HEK293 (cell line): Measurements from ENCODE around the gene RTN3.

Source experiments
- CTCF ChIA-PET: fragments of 350-600 bp; formaldehyde crosslinking; extraction: SDS; loops from one replicate; lab custom pipeline; 2021; ENCODE audit warnings: antibody characterized with exemption; lab: Yijun Ruan, JAX
- POLR2A ChIA-PET: fragments of 300-600 bp; formaldehyde crosslinking; extraction: SDS; loops from one replicate; lab custom pipeline; 2020; ENCODE audit warnings: antibody characterized with exemption, inconsistent platforms; lab: Yijun Ruan, JAX
- H3K27ac ChIP-seq: fragments of 200-500 bp; sonication (Bioruptor generic); 2 replicates; pipeline ENCODE4 v1.5.1; 2014; ENCODE audit warnings: low read depth, low read length, control low read depth, inconsistent platforms; ENCODE audit errors: extremely low read depth
- H3K36me3 ChIP-seq, 2 experiments: fragments of 200-500 bp in 1 of 2; sonication (Bioruptor generic) in 1 of 2; 1 replicate in 1 of 2; 2 replicates in 1 of 2; pipeline ENCODE4 v1.5.1; 2014 to 2017; ENCODE audit warnings: inconsistent platforms in 2 of 2, low read length in 2 of 2; ENCODE audit not compliant: control insufficient read depth in 2 of 2, insufficient read depth in 1 of 2
- H3K4me1 ChIP-seq: fragments of 200-500 bp; sonication (Bioruptor generic); 2 replicates; pipeline ENCODE4 v1.5.1; 2014; ENCODE audit warnings: mild to moderate bottlenecking, low read length, inconsistent platforms; ENCODE audit not compliant: control insufficient read depth, insufficient read depth
- H3K4me3 ChIP-seq: 2 replicates; pipeline ENCODE4 v1.5.1; 2011; ENCODE audit warnings: low read depth, mild to moderate bottlenecking, control low read depth, low read length, moderate library complexity
- H3K9me3 ChIP-seq: fragments of 200-500 bp; sonication (Bioruptor generic); 2 replicates; pipeline ENCODE4 v1.5.1; 2014; ENCODE audit warnings: low read depth, low read length, inconsistent platforms; ENCODE audit not compliant: control insufficient read depth, insufficient read depth
- CTCF ChIP-seq: fragments of 450-650 bp; formaldehyde crosslinking; IDR thresholded peaks from 2 replicates; pipeline ENCODE4 v1.5.1; 2016; ENCODE audit warnings: missing biosample characterization, missing genetic modification characterization
- OVOL3 ChIP-seq: fragments of 450-650 bp; formaldehyde crosslinking; IDR thresholded peaks from 2 replicates; pipeline ENCODE4 v1.5.1; 2016; ENCODE audit warnings: missing biosample characterization, missing genetic modification characterization
- YY1 ChIP-seq: fragments of 450-650 bp; formaldehyde crosslinking; IDR thresholded peaks from 2 replicates; pipeline ENCODE4 v1.5.1; 2018; ENCODE audit warnings: missing biosample characterization, missing genetic modification characterization
- YY2 ChIP-seq: fragments of 450-650 bp; formaldehyde crosslinking; IDR thresholded peaks from 2 replicates; pipeline ENCODE4 v1.5.1; 2016; ENCODE audit warnings: missing biosample characterization, missing genetic modification characterization
- ZBTB17 ChIP-seq: fragments of 450-650 bp; formaldehyde crosslinking; IDR thresholded peaks from 2 replicates; pipeline ENCODE4 v1.5.1; 2016; ENCODE audit warnings: missing biosample characterization, missing genetic modification characterization
- ZEB2 ChIP-seq: fragments of 450-650 bp; formaldehyde crosslinking; IDR thresholded peaks from 2 replicates; pipeline ENCODE4 v1.5.1; 2016; ENCODE audit warnings: missing biosample characterization, missing genetic modification characterization
- ZNF223 ChIP-seq: fragments of 450-650 bp; formaldehyde crosslinking; IDR thresholded peaks from 2 replicates; pipeline ENCODE4 v1.5.1; 2016; ENCODE audit warnings: missing biosample characterization, missing genetic modification characterization
- ZNF280C ChIP-seq: fragments of 450-650 bp; formaldehyde crosslinking; IDR thresholded peaks from 2 replicates; pipeline ENCODE4 v1.5.1; 2016; ENCODE audit warnings: missing biosample characterization, missing genetic modification characterization
- ZNF335 ChIP-seq: fragments of 450-650 bp; formaldehyde crosslinking; conservative IDR thresholded peaks from 2 replicates; pipeline ENCODE4 v1.5.1; 2016; ENCODE audit warnings: missing biosample characterization, missing genetic modification characterization
- ZNF416 ChIP-seq: fragments of 450-650 bp; formaldehyde crosslinking; IDR thresholded peaks from 2 replicates; pipeline ENCODE4 v1.5.1; 2016; ENCODE audit warnings: missing biosample characterization, missing genetic modification characterization
- ZNF433 ChIP-seq: fragments of 450-650 bp; formaldehyde crosslinking; IDR thresholded peaks from 2 replicates; pipeline ENCODE4 v1.5.1; 2016; ENCODE audit warnings: missing biosample characterization, missing genetic modification characterization, low read depth
- ZNF513 ChIP-seq: fragments of 450-650 bp; IDR thresholded peaks from 2 replicates; pipeline ENCODE4 v1.5.1; 2018; ENCODE audit warnings: missing biosample characterization, missing genetic modification characterization
- ZNF558 ChIP-seq: fragments of 450-650 bp; formaldehyde crosslinking; IDR thresholded peaks from 2 replicates; pipeline ENCODE4 v1.5.1; 2016; ENCODE audit warnings: missing biosample characterization, missing genetic modification characterization
- ZNF585B ChIP-seq: fragments of 450-650 bp; formaldehyde crosslinking; IDR thresholded peaks from 2 replicates; pipeline ENCODE4 v1.5.1; 2016; ENCODE audit warnings: missing biosample characterization, missing genetic modification characterization
- ZNF596 ChIP-seq: fragments of 450-650 bp; IDR thresholded peaks from 2 replicates; pipeline ENCODE4 v1.5.0; 2018; ENCODE audit warnings: missing biosample characterization, mild to moderate bottlenecking, missing genetic modification characterization, moderate library complexity
- TF ChIP-seq, protein P1 (sequence below): fragments of 450-650 bp; formaldehyde crosslinking; IDR thresholded peaks from 2 replicates; pipeline ENCODE4 v1.5.1; 2016; ENCODE audit warnings: missing biosample characterization, missing genetic modification characterization
- TF ChIP-seq, protein P2 (sequence below): fragments of 450-650 bp; formaldehyde crosslinking; IDR thresholded peaks from 2 replicates; pipeline ENCODE4 v1.5.1; 2017; ENCODE audit warnings: missing biosample characterization, missing genetic modification characterization
- TF ChIP-seq, protein P3 (sequence below): fragments of 450-650 bp; formaldehyde crosslinking; IDR thresholded peaks from 2 replicates; pipeline ENCODE4 v1.5.1; 2016; ENCODE audit warnings: missing biosample characterization, missing genetic modification characterization

RTN3 gene

DNA sequence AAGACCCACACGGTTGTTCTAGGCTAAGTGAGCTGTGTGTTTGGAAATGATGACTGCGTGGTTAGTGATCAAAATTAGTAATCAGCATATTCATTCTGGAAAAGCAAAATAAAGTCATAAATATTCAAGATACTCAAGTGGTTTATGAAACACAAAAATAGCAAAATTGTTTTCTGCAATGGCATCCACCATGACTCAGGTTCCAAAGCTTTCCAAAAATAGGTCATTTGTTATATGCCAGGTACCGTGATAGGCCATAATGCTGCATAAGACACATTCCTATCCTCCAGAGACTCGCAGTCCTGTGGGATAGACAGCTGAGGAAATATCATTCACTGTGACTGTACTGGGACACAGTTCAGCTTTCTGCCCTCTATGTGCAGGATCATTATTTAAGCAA is 7.7 kb upstream of the RTN3 start:
- no peak for TF ChIP-seq ZNF280C (tag by site-specific recombination)
- TF ChIP-seq YY1 = no peak
- TF ChIP-seq ZNF335 = no peak
- TF ChIP-seq ZNF223 = no peak
- TF ChIP-seq ZNF416 = no peak
- TF ChIP-seq OVOL3 = no peak
- TF ChIP-seq CTCF (tag by site-specific recombination) = no peak
- TF ChIP-seq, protein P1, sequence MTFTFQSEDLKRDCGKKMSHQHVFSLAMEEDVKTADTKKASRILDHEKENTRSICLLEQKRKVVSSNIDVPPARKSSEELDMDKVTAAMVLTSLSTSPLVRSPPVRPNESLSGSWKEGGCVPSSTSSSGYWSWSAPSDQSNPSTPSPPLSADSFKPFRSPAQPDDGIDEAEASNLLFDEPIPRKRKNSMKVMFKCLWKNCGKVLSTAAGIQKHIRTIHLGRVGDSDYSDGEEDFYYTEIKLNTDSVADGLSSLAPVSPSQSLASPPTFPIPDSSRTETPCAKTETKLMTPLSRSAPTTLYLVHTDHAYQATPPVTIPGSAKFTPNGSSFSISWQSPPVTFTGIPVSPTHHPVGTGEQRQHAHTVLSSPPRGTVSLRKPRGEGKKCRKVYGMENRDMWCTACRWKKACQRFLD (tag by site-specific recombination) = no peak
- TF ChIP-seq ZNF558 (tag by site-specific recombination) = no peak
- TF ChIP-seq ZNF513 (tag by site-specific recombination) = no peak
- TF ChIP-seq YY2 (tag by site-specific recombination) = no peak
- TF ChIP-seq, protein P2, sequence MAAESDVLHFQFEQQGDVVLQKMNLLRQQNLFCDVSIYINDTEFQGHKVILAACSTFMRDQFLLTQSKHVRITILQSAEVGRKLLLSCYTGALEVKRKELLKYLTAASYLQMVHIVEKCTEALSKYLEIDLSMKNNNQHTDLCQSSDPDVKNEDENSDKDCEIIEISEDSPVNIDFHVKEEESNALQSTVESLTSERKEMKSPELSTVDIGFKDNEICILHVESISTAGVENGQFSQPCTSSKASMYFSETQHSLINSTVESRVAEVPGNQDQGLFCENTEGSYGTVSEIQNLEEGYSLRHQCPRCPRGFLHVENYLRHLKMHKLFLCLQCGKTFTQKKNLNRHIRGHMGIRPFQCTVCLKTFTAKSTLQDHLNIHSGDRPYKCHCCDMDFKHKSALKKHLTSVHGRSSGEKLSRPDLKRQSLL = no peak
- no peak for TF ChIP-seq ZNF596 (tag by site-specific recombination)
- no peak for TF ChIP-seq ZBTB17 (tag by site-specific recombination)
- no peak for TF ChIP-seq ZEB2
- TF ChIP-seq, protein P3, sequence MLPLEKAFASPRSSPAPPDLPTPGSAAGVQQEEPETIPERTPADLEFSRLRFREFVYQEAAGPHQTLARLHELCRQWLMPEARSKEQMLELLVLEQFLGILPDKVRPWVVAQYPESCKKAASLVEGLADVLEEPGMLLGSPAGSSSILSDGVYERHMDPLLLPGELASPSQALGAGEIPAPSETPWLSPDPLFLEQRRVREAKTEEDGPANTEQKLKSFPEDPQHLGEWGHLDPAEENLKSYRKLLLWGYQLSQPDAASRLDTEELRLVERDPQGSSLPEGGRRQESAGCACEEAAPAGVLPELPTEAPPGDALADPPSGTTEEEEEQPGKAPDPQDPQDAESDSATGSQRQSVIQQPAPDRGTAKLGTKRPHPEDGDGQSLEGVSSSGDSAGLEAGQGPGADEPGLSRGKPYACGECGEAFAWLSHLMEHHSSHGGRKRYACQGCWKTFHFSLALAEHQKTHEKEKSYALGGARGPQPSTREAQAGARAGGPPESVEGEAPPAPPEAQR (tag by site-specific recombination) = no peak
- no peak for TF ChIP-seq ZNF585B (tag by site-specific recombination)
- no peak for TF ChIP-seq ZNF433
- Histone ChIP-seq H3K4me1 (no peaks in the 10 kb centered on the region), H3K36me3 (no peaks in the 10 kb centered on the region), H3K4me3 (no peak overlapping the region), H3K27ac (no peak overlapping the region), H3K9me3 (no peaks in the 10 kb centered on the region)
- POLR2A ChIA-PET = interaction anchor here (0.5 to 1.8 kb wide), 2 partner anchors 8 to 877 kb away, joined by 8 to 12 read pairs; partner anchors contain the start of gene RTN3
- CTCF ChIA-PET = interaction anchor here (0.9 to 1.6 kb wide), 3 partner anchors 64 to 650 kb away, joined by 3 to 7 read pairs (median 3); no protein-coding TSS in a partner anchor
